ENCODE measurements around the gene PALS2.

- TF ChIP-seq CTCF (IDR thresholded peaks at IDR 0.05) (no peak), EZH2 (IDR thresholded peaks at IDR 0.05) (no peak)
Observed at GRCh38 chr7:24617957-24618616, 44.8 kb downstream of the PALS2 start.
